GM20431 (cell line): ENCODE data around the gene DHRS2.

Experiments
- in situ Hi-C: fragments of 300-500 bp; cut with MseI, MboI; formaldehyde crosslinking; loops from one replicate; pipeline ENCODE4 v1.15.0; 2020; ENCODE audit warnings: low sequenced_read_pairs; ENCODE audit not compliant: unreplicated experiment

Gene DHRS2

DNA sequence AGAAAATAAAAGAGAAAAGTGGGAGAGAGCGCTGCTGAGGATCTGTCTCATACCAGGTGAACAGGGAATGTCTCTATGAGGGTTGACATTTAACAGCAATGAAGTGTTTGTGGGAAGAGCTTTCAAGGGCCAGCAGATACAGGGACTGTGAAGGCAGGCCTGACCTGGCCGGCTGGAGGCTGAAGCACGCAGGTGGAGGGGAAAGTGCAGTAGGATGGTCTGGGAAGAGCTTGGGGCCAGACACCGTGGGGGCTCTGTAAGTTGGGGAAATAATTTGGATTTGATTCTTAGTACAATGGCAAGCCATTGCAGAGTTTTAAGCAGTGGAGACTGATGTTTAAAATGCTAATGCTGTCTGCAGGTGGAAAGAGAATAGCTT lies 23.8 kb upstream of the DHRS2 start:
- in situ Hi-C loops = no loop called here

DNA sequence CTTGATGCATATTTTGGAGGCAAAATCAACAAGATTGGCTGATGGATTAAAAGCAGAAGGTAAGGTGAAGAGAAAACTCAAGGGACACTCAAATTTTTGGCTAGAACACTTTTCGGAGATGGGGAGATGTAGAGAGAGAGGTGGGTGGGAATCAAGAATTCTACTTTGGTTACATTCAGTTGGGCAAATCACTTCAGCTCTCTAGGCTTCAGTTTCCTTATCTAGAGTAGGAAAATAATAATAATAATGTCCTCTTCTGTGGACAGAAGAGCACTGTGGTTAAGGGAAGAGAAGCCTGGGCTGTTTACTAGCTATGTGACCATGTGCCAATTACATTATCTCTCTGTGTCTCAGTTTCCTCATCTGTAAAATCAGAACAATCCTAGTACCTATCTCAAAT lies 23.4 kb upstream of the DHRS2 start:
- in situ Hi-C loops = no loop called here

DNA sequence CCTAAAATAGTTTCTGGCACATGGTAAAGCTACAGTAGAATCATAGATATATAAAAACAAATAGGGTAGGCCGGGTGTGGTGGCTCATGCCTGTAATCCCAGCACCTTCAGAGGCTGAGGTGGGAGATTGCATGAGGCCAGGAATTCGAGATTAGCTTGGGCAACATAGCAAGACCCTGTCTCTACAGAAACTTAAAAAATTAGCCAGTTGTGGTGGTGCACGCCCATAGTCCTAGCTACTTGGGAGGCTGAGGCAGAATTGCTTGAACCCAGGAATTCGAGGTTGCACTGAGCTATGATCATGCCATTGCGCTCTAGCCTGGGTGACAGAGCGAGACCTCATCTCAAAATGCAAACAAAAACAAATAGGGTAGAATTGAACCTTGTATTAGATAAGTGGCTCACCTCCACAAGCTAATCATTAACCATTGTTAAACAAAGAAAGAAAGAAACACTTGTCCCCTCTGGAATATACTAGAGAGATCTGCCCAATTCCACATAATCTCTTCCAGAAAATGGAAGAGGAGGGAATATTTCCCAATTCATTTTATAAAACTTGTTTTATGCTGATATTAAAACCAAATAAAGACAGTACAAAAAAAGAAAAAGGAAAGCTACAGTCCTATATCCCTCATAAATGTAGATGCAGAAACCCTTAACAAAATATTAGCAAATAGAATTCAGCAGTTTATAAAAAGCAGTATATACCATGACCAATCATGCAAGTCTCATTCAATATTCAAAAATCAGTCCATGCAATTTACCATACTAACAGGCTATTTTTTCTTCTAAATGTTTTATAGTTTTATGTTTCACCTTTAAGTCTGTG lies 22.7 kb upstream of the DHRS2 start:
- in situ Hi-C loops = no loop called here

DNA sequence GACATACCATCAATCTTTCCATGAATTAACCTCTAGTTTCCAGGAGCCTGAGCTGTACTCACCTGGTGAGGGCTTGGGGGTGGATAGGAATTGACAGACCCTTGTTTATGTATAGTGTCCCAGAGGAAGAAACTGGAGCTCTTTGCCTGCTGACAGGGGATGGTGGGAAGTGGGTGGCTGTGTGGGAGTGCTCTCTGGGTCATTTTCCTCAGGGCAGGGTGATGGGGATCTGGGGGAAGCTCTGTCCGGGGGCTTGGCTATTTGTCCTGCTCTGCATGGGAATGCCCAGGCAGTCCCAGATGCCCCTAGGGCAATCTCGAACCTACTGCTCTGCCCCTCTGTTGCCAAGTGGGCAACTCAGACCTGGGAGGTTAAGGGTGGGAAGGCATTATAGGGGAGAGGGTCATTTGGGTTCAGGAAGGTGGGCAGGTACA lies 21.8 kb upstream of the DHRS2 start:
- in situ Hi-C loops = no loop called here

- in situ Hi-C loops = no loop called here
Observed at GRCh38 chr14:23615856-23616255, 20.3 kb upstream of the DHRS2 start.

DNA sequence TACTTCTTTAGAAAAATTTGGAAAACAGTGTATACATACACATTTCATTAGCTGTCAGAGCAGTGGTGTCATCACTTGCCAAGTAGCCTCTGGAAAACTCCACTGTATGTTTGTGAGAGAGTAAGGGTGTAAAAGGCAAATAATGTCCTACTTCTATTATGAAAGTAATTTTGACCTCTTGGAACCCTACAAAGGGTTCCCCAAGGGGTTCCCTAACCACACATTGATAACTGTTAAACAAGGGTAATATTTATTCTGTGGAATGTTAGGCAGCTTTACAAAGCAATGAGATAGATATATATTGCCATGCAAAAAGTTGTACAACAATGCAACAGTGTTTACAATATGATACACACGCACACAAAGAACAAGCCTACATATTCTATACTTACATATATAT lies 18.6 kb upstream of the DHRS2 start:
- in situ Hi-C loops = no loop called here

GRCh38 chr14:23618415-23618988 lies 17.7 kb upstream of the DHRS2 start:
- in situ Hi-C loops = no loop called here

DNA sequence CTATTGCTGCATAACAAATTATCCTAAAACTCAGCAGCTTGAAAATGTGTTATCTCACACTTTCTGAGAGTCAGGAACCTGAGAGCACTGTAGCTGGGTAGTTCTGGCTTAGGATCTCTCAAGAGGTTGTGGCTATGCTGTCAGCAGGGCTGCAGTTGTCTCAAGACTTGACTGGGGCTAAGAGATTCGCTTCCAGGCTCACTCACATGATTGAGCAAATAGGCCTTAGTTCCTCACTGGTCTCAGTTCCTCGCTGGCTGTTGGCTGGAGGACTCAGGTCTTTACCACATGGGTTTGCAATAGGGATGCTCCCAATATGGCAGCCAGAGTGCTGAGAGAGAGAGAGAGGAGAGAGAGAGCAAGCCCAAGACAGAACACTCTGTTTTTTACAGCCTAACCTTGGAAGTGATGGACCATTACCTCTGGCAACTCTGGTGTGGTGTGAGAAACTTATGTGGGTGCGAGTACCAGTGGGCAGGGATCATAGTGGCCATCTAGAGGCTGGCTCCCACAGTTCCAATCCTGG lies 15.9 kb upstream of the DHRS2 start:
- in situ Hi-C loops = no loop called here

GRCh38 chr14:23621204-23621931 lies 14.8 kb upstream of the DHRS2 start:
- in situ Hi-C loops = no loop called here

GRCh38 chr14:23621932-23622730 lies 14.0 kb upstream of the DHRS2 start:
- in situ Hi-C loops = no loop called here

- in situ Hi-C loops = no loop called here
Observed at GRCh38 chr14:23622990-23623389, 13.2 kb upstream of the DHRS2 start.

DNA sequence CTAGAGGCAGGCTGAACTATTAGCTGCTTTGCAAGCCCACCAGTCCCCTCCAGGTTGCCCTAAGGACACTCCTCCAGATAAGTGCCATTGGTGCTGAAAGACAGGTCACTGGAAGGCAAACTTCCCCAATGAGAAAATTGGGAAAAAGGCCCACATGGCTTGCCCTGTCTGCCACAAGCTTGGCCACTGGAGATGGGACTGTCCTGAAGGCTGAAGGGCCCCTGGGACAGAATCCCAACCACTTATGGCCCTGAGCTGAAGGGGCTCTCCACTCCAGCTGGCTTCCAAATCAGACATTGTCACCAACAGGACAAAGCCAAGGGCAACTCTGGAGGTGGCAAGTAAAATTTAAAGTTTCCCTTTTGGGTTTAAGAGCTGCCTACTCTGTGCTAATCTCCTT lies 12.2 kb upstream of the DHRS2 start:
- in situ Hi-C loops = no loop called here

DNA sequence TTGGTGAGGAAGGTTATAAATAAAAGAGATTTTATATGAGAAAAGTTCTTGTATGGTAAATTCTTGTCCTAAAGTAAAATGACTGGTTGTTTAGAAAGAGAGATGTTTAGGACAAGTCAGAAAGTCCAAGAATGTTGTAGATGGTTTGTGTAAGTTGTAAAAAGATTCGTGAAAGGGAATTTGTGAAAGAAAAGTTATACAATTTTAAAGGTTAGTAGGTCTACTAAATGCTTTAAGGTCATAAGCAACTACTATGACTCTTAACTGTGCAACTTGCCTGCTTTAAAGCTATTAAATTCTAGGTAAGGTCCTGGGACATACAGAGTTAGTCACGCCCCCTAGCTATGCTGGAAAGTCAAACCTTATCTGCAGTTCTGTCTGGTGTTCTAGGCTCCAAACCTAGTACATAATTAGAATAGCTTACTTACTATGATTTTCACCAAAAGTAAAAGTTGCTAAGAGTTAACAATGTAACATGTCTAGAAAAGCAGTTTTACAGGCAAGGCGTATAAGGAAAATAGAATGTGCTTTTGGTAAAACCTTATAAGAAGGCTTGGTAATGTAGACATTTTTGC lies 11.2 kb upstream of the DHRS2 start:
- in situ Hi-C loops = no loop called here

DNA sequence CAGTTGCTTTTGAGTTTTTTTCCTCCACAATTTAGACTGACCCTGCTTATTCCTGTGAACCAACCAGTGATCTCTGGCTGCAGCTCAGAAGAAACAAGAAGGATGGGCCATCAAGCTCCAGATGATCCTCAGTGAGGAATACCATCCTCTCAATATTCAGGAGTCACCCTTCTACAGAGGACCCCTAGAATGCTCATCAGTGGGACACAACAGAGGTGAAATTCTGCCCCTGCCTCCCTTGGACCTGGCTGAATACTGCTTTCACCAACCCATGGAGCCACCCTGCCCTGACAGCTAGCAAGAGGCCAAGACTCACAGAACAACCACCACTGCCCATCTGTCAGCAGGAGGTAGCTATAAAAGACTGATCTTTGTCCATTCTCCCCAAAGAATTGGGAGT lies 9.2 kb upstream of the DHRS2 start:
- in situ Hi-C loops = no loop called here

GRCh38 chr14:23627961-23628360 lies 8.2 kb upstream of the DHRS2 start:
- in situ Hi-C loops = no loop called here

GRCh38 chr14:23629204-23629603 lies 7.0 kb upstream of the DHRS2 start:
- in situ Hi-C loops = no loop called here

GRCh38 chr14:23629832-23630396 lies 6.2 kb upstream of the DHRS2 start:
- in situ Hi-C loops = no loop called here

GRCh38 chr14:23630687-23631086 lies 5.5 kb upstream of the DHRS2 start:
- in situ Hi-C loops = no loop called here

DNA sequence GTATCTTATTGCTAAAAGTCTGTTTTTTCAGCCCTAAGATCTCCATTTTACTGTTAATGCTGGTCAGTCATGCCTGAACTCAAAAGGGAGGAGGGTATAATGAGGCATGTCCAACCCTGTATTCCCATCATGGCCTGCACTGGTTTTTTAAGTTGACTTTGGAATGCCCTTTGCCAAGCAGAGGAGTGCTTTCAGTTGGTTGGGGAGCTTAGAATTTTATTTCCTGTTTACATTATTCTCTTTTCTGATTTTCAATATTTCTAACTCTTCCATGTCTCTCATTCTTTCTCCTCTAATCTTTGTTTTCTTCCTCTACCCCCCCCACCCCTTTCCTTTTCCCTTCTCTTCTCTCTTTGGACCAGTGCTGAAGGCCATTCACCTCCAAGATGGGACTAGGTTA lies 4.9 kb upstream of the DHRS2 start:
- in situ Hi-C loops = no loop called here
